ENCODE measurements around the gene FAM240A. TPM values are rescaled to one million over a fixed set of nuclear protein-coding genes. Genes with fewer than 3 reads are reported as not detected.

FAM240A gene
- total RNA-seq: not detected

GRCh38 chr3:46612324-46612723 is at the start of gene FAM240A:
TSS of gene FAM240A (plus strand) at chr3:46612525. CDS start at chr3:46612684, 159 bp downstream.
- Histone ChIP-seq H3K4me1 (ENCODE audit: control insufficient read depth in 3 of 3, insufficient read depth in 3 of 3, low read length in 3 of 3) (peaks cover 8 to 14% (median 9%) of the 10 kb centered on the region in 3 donors), H3K9ac (ENCODE audit: low read depth in 1 of 3, low read length in 3 of 3) (no peak within 1 kb of the TSS), H3K36me3 (ENCODE audit: control insufficient read depth in 3 of 3, insufficient read depth in 3 of 3, low read length in 3 of 3) (no peaks in the 10 kb centered on the region), H3K27me3 (ENCODE audit: control insufficient read depth in 3 of 3, insufficient read depth in 3 of 3, low read length in 3 of 3) (no peaks in the 10 kb centered on the region), H3K9me3 (ENCODE audit: control insufficient read depth in 3 of 3, low read length in 3 of 3) (no peaks in the 10 kb centered on the region), H3K4me3 (ENCODE audit: low read length in 3 of 3) (no peak within 1 kb of the TSS), H3K27ac (ENCODE audit: low read depth, low read length) (no peak within 1 kb of the TSS)

GRCh38 chr3:46564190-46565021 is 47.9 kb upstream of the FAM240A start:
- H3K9me3 ChIP-seq (ENCODE audit: control insufficient read depth in 3 of 3, low read length in 3 of 3): peaks cover 0 to 4% (median 2%) of the 10 kb centered on the region in 3 donors
- H3K4me3 ChIP-seq (ENCODE audit: low read length in 3 of 3): peak overlapping the region; percentile 77 to 96 (median 91)
- H3K9ac ChIP-seq (ENCODE audit: low read depth in 1 of 3, low read length in 3 of 3): peak overlapping the region; percentile 99 to 100 (median 99)
- peaks cover 37 to 50% (median 47%) of the 10 kb centered on the region in 3 donors for H3K4me1 ChIP-seq (ENCODE audit: control insufficient read depth in 3 of 3, insufficient read depth in 3 of 3, low read length in 3 of 3)
- peak overlapping the region; percentile 100 for H3K27ac ChIP-seq (ENCODE audit: low read depth, low read length)
- H3K36me3 ChIP-seq (ENCODE audit: control insufficient read depth in 3 of 3, insufficient read depth in 3 of 3, low read length in 3 of 3): peaks cover 0 to 3% (median 0%) of the 10 kb centered on the region in 3 donors
- no peaks in the 10 kb centered on the region for H3K27me3 ChIP-seq (ENCODE audit: control insufficient read depth in 3 of 3, insufficient read depth in 3 of 3, low read length in 3 of 3)

- Histone ChIP-seq H3K27ac (ENCODE audit: low read depth, low read length) (peak overlapping the region; percentile 100), H3K36me3 (ENCODE audit: control insufficient read depth in 3 of 3, insufficient read depth in 3 of 3, low read length in 3 of 3) (peaks cover 0 to 3% (median 0%) of the 10 kb centered on the region in 3 donors), H3K9me3 (ENCODE audit: control insufficient read depth in 3 of 3, low read length in 3 of 3) (peaks cover 0 to 4% (median 2%) of the 10 kb centered on the region in 3 donors), H3K4me3 (ENCODE audit: low read length in 3 of 3) (peak overlapping the region; percentile 77 to 96 (median 91)), H3K9ac (ENCODE audit: low read depth in 1 of 3, low read length in 3 of 3) (peak overlapping the region; percentile 99 to 100 (median 99)), H3K4me1 (ENCODE audit: control insufficient read depth in 3 of 3, insufficient read depth in 3 of 3, low read length in 3 of 3) (peaks cover 34 to 45% (median 42%) of the 10 kb centered on the region in 3 donors), H3K27me3 (ENCODE audit: control insufficient read depth in 3 of 3, insufficient read depth in 3 of 3, low read length in 3 of 3) (no peaks in the 10 kb centered on the region)
Measured at GRCh38 chr3:46565077-46565476, 47.2 kb upstream of the FAM240A start.

- Histone ChIP-seq H3K36me3 (ENCODE audit: control insufficient read depth in 3 of 3, insufficient read depth in 3 of 3, low read length in 3 of 3) (peaks cover 0 to 3% (median 0%) of the 10 kb centered on the region in 3 donors), H3K27me3 (ENCODE audit: control insufficient read depth in 3 of 3, insufficient read depth in 3 of 3, low read length in 3 of 3) (no peaks in the 10 kb centered on the region), H3K9me3 (ENCODE audit: control insufficient read depth in 3 of 3, low read length in 3 of 3) (peaks cover 0 to 4% (median 2%) of the 10 kb centered on the region in 3 donors), H3K9ac (ENCODE audit: low read depth in 1 of 3, low read length in 3 of 3) (peak overlapping the region; percentile 99 to 100 (median 99)), H3K27ac (ENCODE audit: low read depth, low read length) (peak overlapping the region; percentile 100), H3K4me1 (ENCODE audit: control insufficient read depth in 3 of 3, insufficient read depth in 3 of 3, low read length in 3 of 3) (peaks cover 31 to 40% (median 37%) of the 10 kb centered on the region in 3 donors), H3K4me3 (ENCODE audit: low read length in 3 of 3) (peak overlapping the region; percentile 77 to 96 (median 91))
Measured at GRCh38 chr3:46565607-46566039, 46.7 kb upstream of the FAM240A start.

GRCh38 chr3:46566040-46566641 is 46.2 kb upstream of the FAM240A start, which contains the start of gene LRRC2:
TSS of gene LRRC2 (minus strand) at chr3:46566302. CDS start at chr3:46551591, 14,711 bp downstream.
- peaks cover 26 to 35% (median 31%) of the 10 kb centered on the region in 3 donors for H3K4me1 ChIP-seq (ENCODE audit: control insufficient read depth in 3 of 3, insufficient read depth in 3 of 3, low read length in 3 of 3)
- peak within 1 kb of the TSS; percentile 100 for H3K27ac ChIP-seq (ENCODE audit: low read depth, low read length)
- peak within 1 kb of the TSS; percentile 99 to 100 (median 99) for H3K9ac ChIP-seq (ENCODE audit: low read depth in 1 of 3, low read length in 3 of 3)
- H3K9me3 ChIP-seq (ENCODE audit: control insufficient read depth in 3 of 3, low read length in 3 of 3): peaks cover 0 to 4% (median 2%) of the 10 kb centered on the region in 3 donors
- H3K4me3 ChIP-seq (ENCODE audit: low read length in 3 of 3): peak within 1 kb of the TSS; percentile 77 to 96 (median 91)
- H3K36me3 ChIP-seq (ENCODE audit: control insufficient read depth in 3 of 3, insufficient read depth in 3 of 3, low read length in 3 of 3): peaks cover 0 to 3% (median 0%) of the 10 kb centered on the region in 3 donors
- H3K27me3 ChIP-seq (ENCODE audit: control insufficient read depth in 3 of 3, insufficient read depth in 3 of 3, low read length in 3 of 3): no peaks in the 10 kb centered on the region

GRCh38 chr3:46571684-46572083 is 40.6 kb upstream of the FAM240A start:
- Histone ChIP-seq H3K36me3 (ENCODE audit: control insufficient read depth in 3 of 3, insufficient read depth in 3 of 3, low read length in 3 of 3) (no peaks in the 10 kb centered on the region), H3K4me1 (ENCODE audit: control insufficient read depth in 3 of 3, insufficient read depth in 3 of 3, low read length in 3 of 3) (peaks cover 0 to 7% (median 0%) of the 10 kb centered on the region in 3 donors), H3K9me3 (ENCODE audit: control insufficient read depth in 3 of 3, low read length in 3 of 3) (no peaks in the 10 kb centered on the region), H3K27me3 (ENCODE audit: control insufficient read depth in 3 of 3, insufficient read depth in 3 of 3, low read length in 3 of 3) (no peaks in the 10 kb centered on the region), H3K27ac (ENCODE audit: low read depth, low read length) (no peak overlapping the region), H3K4me3 (ENCODE audit: low read length in 3 of 3) (no peak overlapping the region), H3K9ac (ENCODE audit: low read depth in 1 of 3, low read length in 3 of 3) (no peak overlapping the region)

- H3K9me3 ChIP-seq (ENCODE audit: control insufficient read depth in 3 of 3, low read length in 3 of 3): no peaks in the 10 kb centered on the region
- H3K36me3 ChIP-seq (ENCODE audit: control insufficient read depth in 3 of 3, insufficient read depth in 3 of 3, low read length in 3 of 3): no peaks in the 10 kb centered on the region
- H3K4me3 ChIP-seq (ENCODE audit: low read length in 3 of 3): no peak overlapping the region
- H3K27ac ChIP-seq (ENCODE audit: low read depth, low read length): no peak overlapping the region
- peaks cover 0 to 3% (median 0%) of the 10 kb centered on the region in 3 donors for H3K27me3 ChIP-seq (ENCODE audit: control insufficient read depth in 3 of 3, insufficient read depth in 3 of 3, low read length in 3 of 3)
- no peak overlapping the region for H3K9ac ChIP-seq (ENCODE audit: low read depth in 1 of 3, low read length in 3 of 3)
- peaks cover 0 to 7% (median 0%) of the 10 kb centered on the region in 3 donors for H3K4me1 ChIP-seq (ENCODE audit: control insufficient read depth in 3 of 3, insufficient read depth in 3 of 3, low read length in 3 of 3)
Measured at GRCh38 chr3:46573701-46574100, 38.6 kb upstream of the FAM240A start.

GRCh38 chr3:46574243-46574646 is 38.1 kb upstream of the FAM240A start:
- Histone ChIP-seq H3K9ac (ENCODE audit: low read depth in 1 of 3, low read length in 3 of 3) (no peak overlapping the region), H3K27ac (ENCODE audit: low read depth, low read length) (no peak overlapping the region), H3K4me3 (ENCODE audit: low read length in 3 of 3) (no peak overlapping the region), H3K9me3 (ENCODE audit: control insufficient read depth in 3 of 3, low read length in 3 of 3) (no peaks in the 10 kb centered on the region), H3K36me3 (ENCODE audit: control insufficient read depth in 3 of 3, insufficient read depth in 3 of 3, low read length in 3 of 3) (no peaks in the 10 kb centered on the region), H3K27me3 (ENCODE audit: control insufficient read depth in 3 of 3, insufficient read depth in 3 of 3, low read length in 3 of 3) (peaks cover 0 to 3% (median 0%) of the 10 kb centered on the region in 3 donors), H3K4me1 (ENCODE audit: control insufficient read depth in 3 of 3, insufficient read depth in 3 of 3, low read length in 3 of 3) (peaks cover 0 to 7% (median 0%) of the 10 kb centered on the region in 3 donors)

GRCh38 chr3:46574881-46575576 is 37.3 kb upstream of the FAM240A start:
- peaks cover 0 to 7% (median 0%) of the 10 kb centered on the region in 3 donors for H3K4me1 ChIP-seq (ENCODE audit: control insufficient read depth in 3 of 3, insufficient read depth in 3 of 3, low read length in 3 of 3)
- no peak overlapping the region for H3K4me3 ChIP-seq (ENCODE audit: low read length in 3 of 3)
- H3K9ac ChIP-seq (ENCODE audit: low read depth in 1 of 3, low read length in 3 of 3): no peak overlapping the region
- no peak overlapping the region for H3K27ac ChIP-seq (ENCODE audit: low read depth, low read length)
- H3K9me3 ChIP-seq (ENCODE audit: control insufficient read depth in 3 of 3, low read length in 3 of 3): no peaks in the 10 kb centered on the region
- H3K27me3 ChIP-seq (ENCODE audit: control insufficient read depth in 3 of 3, insufficient read depth in 3 of 3, low read length in 3 of 3): peaks cover 0 to 3% (median 0%) of the 10 kb centered on the region in 3 donors
- H3K36me3 ChIP-seq (ENCODE audit: control insufficient read depth in 3 of 3, insufficient read depth in 3 of 3, low read length in 3 of 3): no peaks in the 10 kb centered on the region
